IPS-18c (cell line): ENCODE data around the gene GRIK1.

Experiments
- H3K4me3 ChIP-seq: 2 replicates; pipeline ENCODE4 v1.7.0; 2013; ENCODE audit warnings: low read depth, mild to moderate bottlenecking, low read length, moderate library complexity; ENCODE audit not compliant: insufficient read depth
- H3K9me3 ChIP-seq: one replicate; pipeline ENCODE4 v1.6.1; 2013; ENCODE audit warnings: mild to moderate bottlenecking, low read length, moderate library complexity; ENCODE audit not compliant: control insufficient read depth, insufficient read depth

Gene GRIK1

DNA sequence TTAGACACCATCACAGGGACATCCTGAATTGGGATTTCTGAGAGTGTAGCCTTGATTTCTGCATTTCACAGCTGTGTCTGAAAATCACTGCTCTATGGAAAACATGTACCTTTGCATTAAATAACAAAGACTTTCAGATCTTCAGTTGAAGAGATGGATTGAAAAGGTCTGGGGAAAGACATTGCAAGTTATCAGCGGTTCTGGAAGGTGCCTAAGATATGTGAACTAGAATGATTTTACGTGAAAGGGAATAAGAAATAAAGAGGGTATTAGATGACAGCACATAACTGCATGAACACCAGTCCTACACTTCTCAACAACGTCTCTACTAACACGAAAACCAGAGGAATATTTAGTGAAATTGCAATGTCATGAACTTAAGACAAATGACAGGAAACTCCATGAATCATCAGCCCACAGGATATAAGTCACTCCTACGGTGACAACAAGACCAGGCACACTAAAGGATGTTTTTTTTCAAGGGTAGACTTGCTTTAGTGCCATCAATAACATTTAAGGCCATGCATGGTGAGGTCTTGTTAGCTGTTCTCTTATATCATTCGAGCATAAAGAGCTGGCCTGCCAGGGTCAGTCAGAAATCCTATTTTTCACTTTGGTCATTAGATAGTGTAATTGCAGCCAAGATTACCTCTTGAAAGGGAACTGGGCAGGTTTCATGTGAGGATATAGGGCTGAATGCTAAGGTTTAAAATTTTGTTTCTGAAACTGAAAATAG is 283.1 kb downstream of the GRIK1 start:
- H3K4me3 ChIP-seq: no peak overlapping the region
- no peaks in the 10 kb centered on the region for H3K9me3 ChIP-seq

DNA sequence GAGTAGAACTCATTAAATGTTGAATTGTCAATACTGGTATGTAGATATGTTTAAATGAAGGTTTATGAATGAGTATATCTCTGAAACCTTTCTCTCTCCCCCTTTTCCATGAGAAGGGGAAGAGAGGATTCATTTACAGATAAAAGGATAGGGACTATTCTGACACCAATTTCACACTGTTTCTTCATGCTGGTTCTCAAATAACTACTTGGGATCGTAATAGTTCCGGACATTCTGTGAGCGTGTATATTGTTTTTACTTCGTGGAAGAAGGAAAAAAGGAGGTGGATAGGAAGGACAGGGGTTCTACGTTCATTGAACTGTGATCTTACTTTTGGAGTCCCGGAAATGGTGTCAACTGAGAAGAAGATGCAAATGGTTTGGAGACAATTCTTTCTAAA is 284.2 kb downstream of the GRIK1 start:
- Histone ChIP-seq H3K4me3 (no peak overlapping the region), H3K9me3 (no peaks in the 10 kb centered on the region)

DNA sequence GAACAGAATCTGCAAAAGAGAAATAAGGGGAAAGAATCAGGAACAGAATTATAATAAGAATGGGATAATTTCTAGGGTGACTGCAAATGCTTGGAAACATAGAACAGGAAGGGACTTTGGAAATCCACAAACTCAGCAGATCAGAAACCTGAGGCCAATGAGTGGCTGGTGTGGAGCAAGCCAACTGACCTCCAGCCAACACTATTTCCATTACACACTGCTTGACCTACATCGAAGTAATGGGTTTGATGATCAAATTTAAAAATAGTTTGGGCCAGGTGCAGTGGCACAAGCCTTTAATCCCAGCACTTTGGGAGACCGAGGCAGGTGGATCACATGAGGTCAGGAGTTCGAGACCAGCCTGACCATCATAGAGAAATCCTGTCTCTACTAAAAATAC is 284.9 kb downstream of the GRIK1 start:
- H3K4me3 ChIP-seq: no peak overlapping the region
- H3K9me3 ChIP-seq: no peaks in the 10 kb centered on the region

DNA sequence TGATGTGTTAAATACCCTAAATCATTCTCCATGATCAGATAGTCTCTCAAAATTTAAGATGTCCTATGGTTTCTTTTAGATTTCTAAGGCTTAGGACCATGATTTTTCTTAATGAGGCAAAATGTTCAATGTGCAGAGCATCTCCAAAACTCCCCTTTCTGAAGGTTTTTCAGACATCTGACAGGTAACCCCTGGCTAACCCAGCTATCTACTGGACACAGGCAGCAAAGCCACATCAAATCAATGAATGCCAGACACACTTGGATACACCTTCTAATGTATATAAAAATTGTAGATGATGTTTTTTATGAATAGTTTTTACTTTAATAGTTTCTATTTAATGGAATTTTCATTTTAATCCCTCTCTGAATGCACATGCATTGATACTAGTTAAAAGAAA is 285.6 kb downstream of the GRIK1 start:
- H3K4me3 ChIP-seq: no peak overlapping the region
- H3K9me3 ChIP-seq: no peaks in the 10 kb centered on the region

DNA sequence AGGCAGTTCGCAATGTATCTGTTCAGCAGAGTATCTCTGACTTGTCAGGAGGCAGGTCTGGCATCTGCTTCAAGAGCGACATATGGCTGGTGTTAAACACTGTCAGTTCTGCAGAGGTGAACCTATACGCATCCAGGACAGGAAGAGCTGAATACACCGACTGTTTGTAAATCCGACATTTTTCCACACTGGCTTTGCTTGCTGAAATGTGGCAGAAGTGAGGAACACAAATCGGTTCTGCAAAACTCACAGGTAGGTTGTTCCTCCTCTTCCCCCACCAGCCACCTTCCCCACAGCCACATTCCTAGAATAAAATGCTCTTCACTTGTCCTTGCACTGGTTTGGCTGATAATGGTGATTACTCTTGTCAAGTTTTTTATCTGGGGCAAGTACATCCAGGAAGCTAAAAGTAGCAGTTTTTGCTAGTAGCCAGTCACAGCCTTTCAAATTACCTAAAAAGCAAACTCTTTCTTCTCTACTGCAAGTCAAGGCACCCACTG is 289.2 kb downstream of the GRIK1 start:
- H3K4me3 ChIP-seq: no peak overlapping the region
- no peaks in the 10 kb centered on the region for H3K9me3 ChIP-seq

DNA sequence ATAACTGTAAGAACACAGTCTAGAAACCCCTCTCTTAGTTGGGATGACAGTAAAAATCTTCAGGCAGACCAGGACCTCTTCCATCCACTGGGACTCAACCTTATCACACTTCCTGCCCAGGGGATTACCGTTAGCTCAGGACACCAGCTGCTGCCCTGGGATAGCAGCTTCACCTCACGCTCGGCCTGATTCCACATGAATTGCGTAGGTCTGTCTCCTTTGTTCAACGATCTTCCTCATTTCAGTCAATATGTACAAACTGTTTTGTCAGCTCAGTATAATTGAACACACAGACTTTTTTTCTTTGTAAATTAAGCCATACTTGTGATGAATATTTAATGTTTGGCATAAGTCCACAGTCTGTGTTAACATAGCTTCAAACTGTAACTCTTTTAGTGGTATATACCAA is 290.4 kb downstream of the GRIK1 start:
- Histone ChIP-seq H3K4me3 (no peak overlapping the region), H3K9me3 (no peaks in the 10 kb centered on the region)

DNA sequence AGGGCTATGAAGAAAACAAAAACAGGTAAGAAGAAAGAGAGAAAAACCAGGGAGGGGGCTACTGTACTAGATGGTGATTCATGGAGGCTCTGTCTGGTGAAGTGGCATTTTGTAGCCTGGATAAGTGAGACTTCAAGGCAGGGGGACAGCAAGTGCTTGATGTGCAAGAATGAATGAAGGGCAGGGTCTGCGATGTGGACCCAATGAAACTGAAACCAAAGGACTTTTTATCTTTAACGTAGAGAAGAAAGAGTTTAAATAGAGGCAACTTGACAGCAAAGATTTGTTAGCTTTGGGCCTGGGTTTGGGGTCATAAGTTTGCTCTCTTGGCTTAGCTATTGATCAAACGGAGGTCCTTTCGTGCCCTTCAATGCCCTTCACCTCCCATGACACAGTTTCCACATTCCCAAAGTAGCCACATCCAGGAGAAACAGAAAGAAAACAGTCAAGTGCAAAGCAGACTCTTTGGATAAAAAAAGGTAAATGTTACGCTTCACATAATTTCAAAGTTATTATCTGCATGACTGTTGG is 291.0 kb downstream of the GRIK1 start:
- H3K4me3 ChIP-seq: no peak overlapping the region
- no peaks in the 10 kb centered on the region for H3K9me3 ChIP-seq

DNA sequence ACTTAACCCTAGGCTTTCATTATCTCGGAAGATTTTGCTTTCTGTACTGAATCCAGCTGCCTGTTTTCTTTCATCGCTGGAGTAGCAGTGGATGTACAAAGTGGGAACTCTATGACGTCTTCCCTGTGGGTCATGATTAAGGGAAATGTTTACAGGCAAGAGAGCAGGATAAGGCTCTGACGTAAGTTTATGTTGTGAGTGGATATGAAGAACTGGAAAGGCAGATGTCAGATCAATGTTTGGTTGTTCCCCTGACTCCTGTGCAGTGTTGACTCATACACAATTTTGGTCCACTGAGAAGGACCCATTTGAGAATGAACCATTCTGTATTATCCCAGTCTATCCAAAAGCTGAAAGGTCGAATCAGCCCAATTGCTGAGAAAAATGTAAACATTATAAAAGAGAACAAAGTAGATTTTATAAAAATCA is 292.4 kb downstream of the GRIK1 start:
- no peak overlapping the region for H3K4me3 ChIP-seq

DNA sequence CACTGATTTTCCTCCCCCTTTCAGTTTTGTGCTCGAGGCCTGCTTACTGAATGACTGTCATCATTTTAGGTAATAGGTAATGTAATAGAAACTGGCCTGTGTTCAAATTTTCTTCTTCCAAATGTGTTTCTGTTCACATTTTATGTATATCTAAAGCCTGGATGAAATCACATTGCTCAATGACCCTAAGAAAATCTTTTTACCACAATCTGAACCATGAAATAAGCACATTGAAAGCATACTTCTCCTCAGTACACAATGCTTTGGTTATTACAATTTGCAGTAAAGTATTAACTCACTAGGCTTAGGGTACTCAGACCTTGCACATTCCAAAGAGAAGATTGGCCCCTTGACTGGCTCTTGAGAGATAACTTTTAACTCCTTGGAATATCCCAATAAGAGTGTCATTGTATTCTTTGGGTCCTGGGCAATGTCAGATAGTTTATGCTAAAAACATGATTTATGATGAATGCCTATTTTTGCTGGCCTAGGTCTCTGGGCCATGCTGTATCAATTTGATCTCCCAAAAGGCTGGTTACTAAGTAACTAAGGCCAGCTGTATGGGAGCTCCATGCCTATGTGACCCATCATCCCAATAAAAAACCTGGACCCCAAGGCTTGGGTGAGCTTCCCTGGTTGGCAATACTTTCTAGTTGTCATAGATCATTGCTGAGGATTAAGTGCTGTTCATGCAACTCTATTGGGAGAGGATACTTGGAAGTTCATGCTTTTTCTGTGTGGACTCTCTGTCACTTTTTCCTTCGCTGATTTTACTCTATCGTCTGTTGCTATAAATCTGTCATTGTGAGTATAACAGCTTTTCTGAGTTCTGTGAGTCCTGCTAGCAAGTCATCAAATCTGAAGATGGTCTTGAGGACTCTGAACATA is 293.9 kb downstream of the GRIK1 start:
- Histone ChIP-seq H3K9me3 (no peaks in the 10 kb centered on the region), H3K4me3 (no peak overlapping the region)

More for the DNA sequence above, 292.4 kb downstream of the GRIK1 start:
- no peaks in the 10 kb centered on the region for H3K9me3 ChIP-seq

DNA sequence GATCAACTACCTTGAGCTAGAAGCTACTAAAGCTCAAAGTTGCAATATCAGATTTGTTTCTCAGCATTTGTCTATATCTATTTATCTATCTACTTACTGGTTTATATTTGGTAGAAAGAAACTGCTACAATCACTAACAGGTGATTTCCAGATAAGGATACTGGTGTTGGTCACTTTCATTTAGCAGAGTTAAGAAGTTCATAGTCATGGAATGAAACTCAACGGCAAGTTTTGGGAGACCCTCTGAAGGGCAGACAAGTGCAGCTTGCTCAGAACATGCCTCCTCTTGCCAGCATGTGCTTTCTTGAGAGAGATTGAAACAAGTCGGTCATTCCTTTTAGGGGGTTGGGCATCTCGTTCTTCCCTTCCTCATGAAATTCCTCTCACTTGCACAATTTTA is 296.5 kb downstream of the GRIK1 start:
- Histone ChIP-seq H3K9me3 (peaks cover 2% of the 10 kb centered on the region), H3K4me3 (no peak overlapping the region)

DNA sequence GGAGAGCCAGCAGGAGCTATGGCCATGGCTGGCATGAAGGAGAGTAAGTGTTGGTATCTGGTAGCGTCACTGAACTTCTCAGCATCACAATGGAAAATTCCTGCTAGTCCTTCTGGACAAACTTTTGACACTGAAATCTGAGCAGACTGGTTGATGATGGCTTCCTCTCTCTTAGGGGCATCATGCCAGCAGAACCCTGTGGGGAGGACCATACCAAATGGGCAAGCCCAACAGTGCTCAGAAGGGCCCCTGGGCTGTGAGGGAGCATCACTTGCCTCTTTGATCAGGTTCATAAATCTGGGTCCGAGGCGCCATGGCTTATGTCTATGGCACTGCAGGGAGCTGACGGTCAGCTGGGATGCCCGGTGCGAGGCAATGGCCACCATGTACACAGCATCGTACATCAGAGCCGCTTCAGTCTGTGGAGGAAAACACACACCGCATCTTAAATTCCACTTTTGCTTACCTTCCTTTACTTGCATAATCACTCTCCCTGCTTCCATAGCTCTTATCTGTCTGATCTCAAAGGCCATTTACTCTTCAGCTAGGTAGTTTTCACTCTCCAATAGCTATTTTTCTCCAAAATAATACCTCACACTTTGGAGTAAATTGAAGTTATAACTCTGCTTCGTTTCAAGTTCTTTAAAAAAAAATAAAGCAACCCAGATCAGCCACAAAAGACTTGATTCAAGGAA is 297.1 kb downstream of the GRIK1 start:
- H3K4me3 ChIP-seq: no peak overlapping the region

DNA sequence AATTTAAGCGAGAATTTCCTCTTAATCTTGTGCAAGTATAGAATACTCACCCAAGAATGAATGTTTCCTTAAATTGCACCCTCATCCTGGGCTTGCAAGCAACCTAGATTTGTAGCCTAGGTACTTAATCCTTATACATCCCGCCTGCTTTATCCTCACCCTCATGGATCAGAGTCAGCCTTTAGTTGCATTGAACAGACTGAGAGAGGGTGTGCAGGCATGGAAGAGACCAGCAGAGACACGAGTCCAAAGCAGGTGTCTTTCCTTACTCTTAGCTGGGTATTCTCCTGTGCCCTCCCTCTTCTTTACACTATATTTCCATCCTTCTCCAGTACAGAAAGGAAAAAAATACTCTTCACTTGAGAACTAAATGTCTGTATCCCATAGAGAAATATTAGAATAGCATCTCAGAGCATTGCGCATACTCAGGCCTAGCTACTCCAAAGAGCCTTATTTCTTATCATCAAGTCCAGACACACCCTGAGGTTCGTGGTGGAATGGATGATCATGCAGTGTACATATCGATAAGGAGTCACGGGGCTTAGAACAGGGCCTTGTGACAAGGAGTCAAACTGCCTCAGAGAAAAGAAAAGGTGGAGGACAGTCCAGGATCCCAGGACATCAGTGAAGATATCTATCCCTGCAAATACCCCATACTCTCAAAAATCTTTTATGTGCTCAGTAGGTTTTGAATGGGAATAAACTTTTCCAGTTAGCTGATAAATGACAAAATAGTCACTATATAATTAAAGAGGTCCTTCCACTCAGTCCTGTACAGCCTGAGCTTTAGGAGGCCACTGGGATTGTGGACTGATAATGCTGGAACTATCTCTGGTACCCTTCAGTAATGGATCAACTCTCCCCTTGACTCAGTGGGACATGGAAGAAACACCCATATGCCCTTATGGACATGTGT is 297.9 kb downstream of the GRIK1 start:
- Histone ChIP-seq H3K4me3 (no peak overlapping the region), H3K9me3 (peaks cover 5% of the 10 kb centered on the region)

More for the DNA sequence above, 297.1 kb downstream of the GRIK1 start:
- H3K9me3 ChIP-seq: peaks cover 5% of the 10 kb centered on the region

DNA sequence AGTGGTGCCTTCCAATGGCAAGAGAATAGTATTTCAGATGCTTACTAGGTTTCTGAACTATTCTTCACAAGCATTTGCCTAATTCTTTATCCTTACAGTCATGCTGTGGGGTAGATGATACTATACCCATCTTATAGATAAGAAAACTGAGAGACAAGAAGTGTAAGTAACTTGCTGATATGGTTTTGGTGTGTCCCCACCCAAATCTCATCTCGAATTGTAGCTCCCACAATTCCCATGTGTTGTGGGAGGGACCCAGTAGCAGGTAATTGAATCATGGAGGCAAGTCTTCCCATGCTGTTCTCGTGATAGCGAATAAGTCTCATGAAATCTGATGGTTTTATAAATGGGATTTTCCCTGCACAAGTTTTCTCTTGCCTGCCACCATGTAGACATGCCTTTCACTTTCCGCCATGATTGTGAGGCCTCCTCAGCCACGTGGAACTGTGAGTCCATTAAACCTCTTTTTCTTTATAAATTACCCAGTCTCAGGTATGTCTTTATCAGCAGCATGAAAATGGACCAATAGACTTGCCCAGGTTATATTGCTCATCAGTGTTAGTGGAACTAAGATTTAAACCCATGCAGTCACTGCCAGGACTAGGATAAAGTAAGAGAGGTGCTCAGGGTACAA is 298.7 kb downstream of the GRIK1 start:
- no peak overlapping the region for H3K4me3 ChIP-seq
- H3K9me3 ChIP-seq: peaks cover 5% of the 10 kb centered on the region

DNA sequence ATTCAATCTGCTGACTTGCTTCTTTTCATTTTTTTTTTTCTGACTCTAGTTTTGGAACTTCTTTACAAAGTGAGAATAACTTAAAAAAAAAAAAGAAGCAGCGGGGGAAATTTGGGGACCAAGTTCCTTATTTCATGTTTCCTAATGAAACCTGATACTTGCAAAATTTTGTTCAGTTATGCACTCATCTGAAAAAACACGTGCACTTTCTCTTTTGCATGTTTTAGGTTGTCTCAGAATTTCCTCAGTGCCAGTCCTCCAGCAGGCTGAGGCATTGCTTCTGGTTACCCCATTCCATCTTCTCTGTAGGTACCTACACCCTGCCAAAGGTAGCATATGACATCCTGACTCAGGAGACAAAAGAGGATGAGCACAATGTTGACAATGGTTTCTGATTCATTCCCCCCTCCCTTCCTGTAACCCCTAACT is 299.7 kb downstream of the GRIK1 start:
- Histone ChIP-seq H3K9me3 (peaks cover 5% of the 10 kb centered on the region), H3K4me3 (no peak overlapping the region)

DNA sequence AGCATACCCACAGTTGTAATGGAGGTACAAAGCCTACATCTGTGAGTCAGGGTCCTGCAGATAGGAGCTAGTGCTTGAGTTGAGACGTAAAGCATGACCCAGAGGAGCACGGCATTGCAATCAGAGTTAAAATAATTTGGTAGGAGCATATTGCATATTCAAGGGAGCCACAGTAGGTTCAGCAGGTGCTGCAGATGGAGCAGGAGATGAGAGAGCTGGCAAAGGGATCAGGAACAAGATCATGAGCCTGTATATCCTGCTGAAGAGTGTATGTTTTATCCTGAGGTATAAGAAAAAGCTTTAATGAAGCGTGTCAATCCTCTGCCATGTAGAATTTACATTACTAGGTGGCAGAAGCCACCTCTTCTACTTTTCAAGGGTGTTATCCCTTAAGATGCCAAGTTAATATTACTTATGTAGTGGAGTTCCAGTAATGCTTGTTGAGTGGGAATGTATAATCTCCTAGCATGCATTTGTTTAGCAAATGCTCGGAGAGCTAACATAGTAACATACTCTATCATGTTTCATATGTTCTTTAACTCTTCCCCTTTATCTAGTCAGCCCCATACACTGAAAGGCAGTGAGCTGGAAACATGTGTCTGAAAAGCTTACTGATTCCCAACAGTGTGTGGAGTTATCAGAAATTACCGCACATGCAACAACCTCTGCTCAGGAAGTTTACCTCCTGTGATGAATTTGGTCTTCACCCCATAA is 300.3 kb downstream of the GRIK1 start:
- no peak overlapping the region for H3K4me3 ChIP-seq

More for the DNA sequence above, 300.3 kb downstream of the GRIK1 start:
- peaks cover 5% of the 10 kb centered on the region for H3K9me3 ChIP-seq
